Bronchial epithelial cell (primary cell): Measurements from ENCODE around the gene KRT10. TPM values are rescaled to one million over a fixed set of nuclear protein-coding genes. Genes with fewer than 3 reads are reported as not detected.

Source experiments
- DNase-seq: peaks from one replicate; pipeline ENCODE4 v3.0.0-alpha.2; 2010; ENCODE audit warnings: low read depth
- FAIRE-seq: peaks from 2 replicates; lab custom pipeline; 2011; peaks lifted over from hg19 to GRCh38; lab: Jason Lieb, UNC
- H3K27me3 ChIP-seq: 2 replicates; pipeline ENCODE4 v1.5.1; 2011; ENCODE audit warnings: low read length; ENCODE audit not compliant: control insufficient read depth, insufficient read depth
- H3K36me3 ChIP-seq: 2 replicates; pipeline ENCODE4 v1.5.1; 2011; ENCODE audit warnings: low read length; ENCODE audit not compliant: control insufficient read depth, insufficient read depth
- H3K4me3 ChIP-seq: 2 replicates; pipeline ENCODE4 v1.5.1; 2011; ENCODE audit warnings: mild to moderate bottlenecking, low read depth, low read length, control low read depth
- CTCF ChIP-seq: IDR thresholded peaks from 2 replicates; pipeline ENCODE4 v1.5.1; 2011; ENCODE audit warnings: mild to moderate bottlenecking, moderate library complexity, low read length, control low read depth, inconsistent platforms; ENCODE audit not compliant: insufficient read depth, severe bottlenecking
- total RNA-seq: library from RNA; depleted of rRNA; stranded (reverse); fragments of >200 nt; gene quantifications from 2 replicates; pipeline ENCODE4 v1.2.1, GENCODE V29; 2014

The KRT10 gene
- total RNA-seq, 1 donor from 2014 or later: 6.3 TPM

- no peak overlapping the region for H3K4me3 ChIP-seq
- H3K36me3 ChIP-seq: peaks cover 3% of the 10 kb centered on the region
- TF ChIP-seq CTCF: no peak
- no peaks in the 10 kb centered on the region for H3K27me3 ChIP-seq
- no peak for FAIRE-seq
- no peak for DNase-seq
Observed at GRCh38 chr17:40821536-40821935, 878 bp downstream of the KRT10 start.

- TF ChIP-seq CTCF: no peak
- Histone ChIP-seq H3K4me3 (no peak overlapping the region), H3K36me3 (peaks cover 3% of the 10 kb centered on the region), H3K27me3 (no peaks in the 10 kb centered on the region)
- DNase-seq (no peak), FAIRE-seq (no peak)
Observed at GRCh38 chr17:40820228-40820838, 2.1 kb downstream of the KRT10 start.

GRCh38 chr17:40819528-40820125 lies 2.8 kb downstream of the KRT10 start:
- Histone ChIP-seq H3K27me3 (no peaks in the 10 kb centered on the region), H3K36me3 (peaks cover 3% of the 10 kb centered on the region), H3K4me3 (peak overlapping the region; percentile 60)
- no peak for FAIRE-seq
- DNase-seq: no peak
- no peak for TF ChIP-seq CTCF

GRCh38 chr17:40818733-40819527 lies 3.5 kb downstream of the KRT10 start:
- DNase-seq (peak; percentile 33), FAIRE-seq (no peak)
- peaks cover 3% of the 10 kb centered on the region for H3K36me3 ChIP-seq

GRCh38 chr17:40818343-40818732 lies 4.1 kb downstream of the KRT10 start:
- DNase-seq (no peak), FAIRE-seq (no peak)
- peak overlapping the region; percentile 60 for H3K4me3 ChIP-seq
- H3K36me3 ChIP-seq: peaks cover 3% of the 10 kb centered on the region
- TF ChIP-seq CTCF: no peak
- no peaks in the 10 kb centered on the region for H3K27me3 ChIP-seq

More at GRCh38 chr17:40818733-40819527, 3.5 kb downstream of the KRT10 start:
- no peaks in the 10 kb centered on the region for H3K27me3 ChIP-seq
- no peak for TF ChIP-seq CTCF
- H3K4me3 ChIP-seq: peak overlapping the region; percentile 60
